Suprapubic skin (tissue), 3 donors: Measurements from ENCODE around the gene TET3.

Experiments
- POLR2A ChIP-seq, 2 donors: fragments of 450-650 bp; IDR thresholded peaks; one replicate each; pipeline ENCODE4 v1.6.1; 2017; ENCODE audit warnings: antibody characterized with exemption in 2 of 2, mild to moderate bottlenecking in 2 of 2, moderate library complexity in 2 of 2
- TF ChIP-seq, protein P1 (sequence below), 2 donors: fragments of 200-600 bp in 1 of 2; fragments of 450-650 bp in 1 of 2; sonication (generic) in 1 of 2; IDR thresholded peaks; one replicate each; pipeline ENCODE4 v1.5.1; 2016 to 2019; ENCODE audit warnings: antibody characterized with exemption in 2 of 2, mild to moderate bottlenecking in 1 of 2, moderate library complexity in 1 of 2

GRCh38 chr2:73962798-73963197 lies 21.9 kb upstream of the TET3 start:
- TF ChIP-seq POLR2A (IDR thresholded peaks at IDR 0.05) = no peak
- TF ChIP-seq, protein P1, sequence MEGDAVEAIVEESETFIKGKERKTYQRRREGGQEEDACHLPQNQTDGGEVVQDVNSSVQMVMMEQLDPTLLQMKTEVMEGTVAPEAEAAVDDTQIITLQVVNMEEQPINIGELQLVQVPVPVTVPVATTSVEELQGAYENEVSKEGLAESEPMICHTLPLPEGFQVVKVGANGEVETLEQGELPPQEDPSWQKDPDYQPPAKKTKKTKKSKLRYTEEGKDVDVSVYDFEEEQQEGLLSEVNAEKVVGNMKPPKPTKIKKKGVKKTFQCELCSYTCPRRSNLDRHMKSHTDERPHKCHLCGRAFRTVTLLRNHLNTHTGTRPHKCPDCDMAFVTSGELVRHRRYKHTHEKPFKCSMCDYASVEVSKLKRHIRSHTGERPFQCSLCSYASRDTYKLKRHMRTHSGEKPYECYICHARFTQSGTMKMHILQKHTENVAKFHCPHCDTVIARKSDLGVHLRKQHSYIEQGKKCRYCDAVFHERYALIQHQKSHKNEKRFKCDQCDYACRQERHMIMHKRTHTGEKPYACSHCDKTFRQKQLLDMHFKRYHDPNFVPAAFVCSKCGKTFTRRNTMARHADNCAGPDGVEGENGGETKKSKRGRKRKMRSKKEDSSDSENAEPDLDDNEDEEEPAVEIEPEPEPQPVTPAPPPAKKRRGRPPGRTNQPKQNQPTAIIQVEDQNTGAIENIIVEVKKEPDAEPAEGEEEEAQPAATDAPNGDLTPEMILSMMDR (IDR thresholded peaks at IDR 0.05) = no peak
